CD8-positive, alpha-beta memory T cell (primary cell): Measurements from ENCODE around the gene SLC7A5. TPM values are rescaled to one million over a fixed set of nuclear protein-coding genes. Genes with fewer than 3 reads are reported as not detected.
A peak's percentile ranks its signal among the peaks of the same experiment; 100 is the strongest.
"Not testable (repeated sequence)": the region's sequence is repeated elsewhere in the genome, so short reads cannot be mapped to it uniquely, and the experiment has no call there.

ENCODE experiments used
- CTCF ChIA-PET: fragments of 350-600 bp; sonication (Branson Sonifier 250); formaldehyde crosslinking; loops from one replicate; lab custom pipeline; 2021; ENCODE audit warnings: antibody characterized with exemption; lab: Charles Lee
- POLR2A ChIA-PET: fragments of 350-600 bp; sonication (Branson Sonifier 250); formaldehyde crosslinking; loops from one replicate; lab custom pipeline; 2021; ENCODE audit warnings: antibody characterized with exemption; lab: Charles Lee
- DNase-seq, 5 donors: peaks; one replicate each; pipeline versions ENCODE4 v3.0.0 to v3.0.0-alpha.2; 2020 to 2022; ENCODE audit warnings: mixed read lengths in 1 of 5
- H3K27ac ChIP-seq: one replicate; pipeline ENCODE4 v1.7.0; 2013; ENCODE audit warnings: low read depth, mild to moderate bottlenecking, low read length, moderate library complexity
- H3K27me3 ChIP-seq: 2 replicates; pipeline ENCODE4 v1.7.0; 2013; ENCODE audit warnings: low read length, mild to moderate bottlenecking; ENCODE audit not compliant: insufficient read depth, poor library complexity, severe bottlenecking
- H3K36me3 ChIP-seq: 2 replicates; pipeline ENCODE4 v1.7.0; 2013; ENCODE audit warnings: mild to moderate bottlenecking, low read length, moderate library complexity; ENCODE audit not compliant: insufficient read depth
- H3K4me1 ChIP-seq: 2 replicates; pipeline ENCODE4 v1.7.0; 2013; ENCODE audit warnings: mild to moderate bottlenecking, low read length, moderate library complexity; ENCODE audit not compliant: insufficient read depth
- H3K4me3 ChIP-seq: 2 replicates; pipeline ENCODE4 v1.7.0; 2013; ENCODE audit warnings: mild to moderate bottlenecking, low read length
- H3K9me3 ChIP-seq: 2 replicates; pipeline ENCODE4 v1.7.0; 2013; ENCODE audit warnings: mild to moderate bottlenecking, low read length
- H3K27ac Mint-ChIP-seq, 8 donors: one replicate each; pipeline ENCODE4 v1.8.0; 2020 to 2021; ENCODE audit warnings: mixed read lengths in 8 of 8, mild to moderate bottlenecking in 6 of 8, inconsistent platforms in 3 of 8, moderate library complexity in 3 of 8
- H3K27me3 Mint-ChIP-seq, 2 donors: one replicate each; pipeline ENCODE4 v1.8.0; 2020 to 2021; ENCODE audit warnings: mixed read lengths in 2 of 2, mild to moderate bottlenecking in 1 of 2, moderate library complexity in 1 of 2
- H3K36me3 Mint-ChIP-seq, 3 donors: one replicate each; pipeline ENCODE4 v1.8.0; 2020 to 2021; ENCODE audit warnings: mixed read lengths in 3 of 3, inconsistent platforms in 1 of 3, mild to moderate bottlenecking in 1 of 3
- H3K4me1 Mint-ChIP-seq, 3 donors: one replicate each; pipeline ENCODE4 v1.8.0; 2020 to 2021; ENCODE audit warnings: mixed read lengths in 3 of 3, inconsistent platforms in 1 of 3, mild to moderate bottlenecking in 1 of 3
- H3K4me3 Mint-ChIP-seq, 7 donors: one replicate each; pipeline ENCODE4 v1.8.0; 2020 to 2021; ENCODE audit warnings: mixed read lengths in 7 of 7, mild to moderate bottlenecking in 6 of 7, moderate library complexity in 4 of 7, inconsistent platforms in 2 of 7
- H3K9me3 Mint-ChIP-seq, 5 donors: one replicate each; pipeline ENCODE4 v1.8.0; 2020 to 2022; ENCODE audit warnings: mixed read lengths in 5 of 5, mild to moderate bottlenecking in 3 of 5, moderate library complexity in 2 of 5, inconsistent platforms in 1 of 5
- polyA plus RNA-seq: library from polyadenylated mRNA; unstranded; fragments of 300-500 nt; fragmentation: Illumina TruSeq; gene quantifications from one replicate; pipeline ENCODE4 v1.2.3, GENCODE V29; 2021
- total RNA-seq, 2 experiments: library from RNA; stranded (reverse); gene quantifications; one replicate each; pipeline ENCODE4 v1.2.3, GENCODE V29; 2021

Gene SLC7A5
- total and polyA plus RNA-seq, 3 experiments from 2014 or later, result 20.7 to 383 (median 366) TPM

GRCh38 chr16:87909203-87909935 lies 40.1 kb upstream of the SLC7A5 start:
- H3K4me1 ChIP-seq, POLR2A ChIA-PET, H3K4me1 Mint-ChIP-seq, H3K4me3 ChIP-seq, H3K27me3 Mint-ChIP-seq, H3K27me3 ChIP-seq, H3K36me3 ChIP-seq, H3K27ac ChIP-seq, H3K9me3 Mint-ChIP-seq, H3K36me3 Mint-ChIP-seq, H3K9me3 ChIP-seq: not testable (repeated sequence)
- DNase-seq, result peak; percentile 57 to 80 (median 69)
- Mint-ChIP-seq H3K27ac (peak overlapping the region in 3 of 8 donors; percentile 65 to 85 (median 72)), H3K4me3 (peak overlapping the region in 1 of 7 donors; percentile 8)
- CTCF ChIA-PET, result interaction anchor here (0.7 to 10.1 kb wide), 12 partner anchors 8 to 141 kb away, joined by 3 to 68 read pairs (median 5); no protein-coding TSS in a partner anchor

DNA sequence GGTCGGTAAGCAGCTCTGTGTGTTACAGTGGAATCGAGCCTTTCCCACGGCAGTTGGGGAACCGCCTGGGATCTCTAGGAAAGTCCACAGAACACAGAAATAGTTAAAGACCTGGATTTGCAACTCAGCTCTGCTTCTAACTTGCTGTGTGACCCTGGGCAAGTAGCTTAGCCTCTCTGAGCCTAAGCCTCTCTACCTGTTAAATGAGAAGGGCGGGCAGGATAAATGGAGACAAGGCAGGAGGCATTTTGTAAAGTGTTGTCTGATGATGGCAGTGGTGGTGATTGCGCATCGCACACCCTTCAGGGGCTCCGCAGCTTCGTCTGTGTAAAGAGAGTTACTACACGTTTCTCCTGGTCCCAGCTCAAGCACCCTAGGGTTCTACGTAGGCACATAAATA lies 38.8 kb upstream of the SLC7A5 start:
- not testable (repeated sequence) for H3K4me3 ChIP-seq, H3K4me1 Mint-ChIP-seq, H3K9me3 Mint-ChIP-seq, DNase-seq, H3K27ac ChIP-seq, H3K36me3 ChIP-seq, H3K4me1 ChIP-seq, H3K27me3 Mint-ChIP-seq, H3K27me3 ChIP-seq, H3K27ac Mint-ChIP-seq, H3K9me3 ChIP-seq, H3K36me3 Mint-ChIP-seq, H3K4me3 Mint-ChIP-seq
- ChIA-PET POLR2A (interaction anchor here (0.7 kb wide), 1 partner anchor 11 kb away, joined by 5 read pairs; no protein-coding TSS in a partner anchor), CTCF (interaction anchor here (0.9 to 10.1 kb wide), 8 partner anchors 11 to 138 kb away, joined by 3 to 68 read pairs (median 4); no protein-coding TSS in a partner anchor)

GRCh38 chr16:87905521-87905920 lies 36.2 kb upstream of the SLC7A5 start:
- H3K4me1 ChIP-seq, H3K4me3 ChIP-seq, H3K27ac ChIP-seq, POLR2A ChIA-PET, H3K9me3 ChIP-seq, H3K36me3 ChIP-seq, H3K4me3 Mint-ChIP-seq, H3K27me3 ChIP-seq, H3K4me1 Mint-ChIP-seq, H3K9me3 Mint-ChIP-seq, DNase-seq, H3K27ac Mint-ChIP-seq, H3K36me3 Mint-ChIP-seq, H3K27me3 Mint-ChIP-seq: not testable (repeated sequence)
- CTCF ChIA-PET, result interaction anchor here (0.8 to 10.1 kb wide), 4 partner anchors 10 to 125 kb away, joined by 3 to 68 read pairs (median 6); no protein-coding TSS in a partner anchor

GRCh38 chr16:87904963-87905362 lies 35.7 kb upstream of the SLC7A5 start:
- H3K9me3 Mint-ChIP-seq, H3K27me3 ChIP-seq, H3K4me3 ChIP-seq, H3K36me3 ChIP-seq, H3K4me1 ChIP-seq, H3K4me1 Mint-ChIP-seq, H3K4me3 Mint-ChIP-seq, POLR2A ChIA-PET, H3K9me3 ChIP-seq, H3K27me3 Mint-ChIP-seq, H3K36me3 Mint-ChIP-seq, H3K27ac ChIP-seq, DNase-seq: not testable (repeated sequence)
- CTCF ChIA-PET, result interaction anchor here (2.5 to 10.1 kb wide), 2 partner anchors 9 to 125 kb away, joined by 7 to 68 read pairs; no protein-coding TSS in a partner anchor
- H3K27ac Mint-ChIP-seq, result peak overlapping the region in 1 of 8 donors; percentile 26

DNA sequence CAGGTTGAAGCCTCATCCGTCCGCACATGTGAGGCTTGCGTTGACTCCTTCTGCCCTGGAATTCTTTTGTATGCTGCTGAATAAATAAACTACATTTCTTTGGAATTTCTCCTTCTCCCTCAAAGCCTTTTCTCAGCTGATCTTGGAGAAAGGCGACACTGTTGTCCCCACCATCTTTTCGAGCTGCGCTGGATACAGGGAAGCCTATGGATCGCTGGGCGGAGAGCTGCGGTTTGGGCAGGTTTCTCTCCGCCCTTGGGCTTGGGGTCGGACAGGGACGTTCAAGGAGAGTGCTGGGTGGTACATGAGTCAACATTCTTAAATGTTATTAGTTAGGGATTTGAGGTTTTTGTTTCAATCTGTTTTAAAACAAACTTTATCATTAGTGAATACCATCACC lies 31.2 kb upstream of the SLC7A5 start:
- H3K27ac Mint-ChIP-seq, H3K27ac ChIP-seq, H3K9me3 Mint-ChIP-seq, POLR2A ChIA-PET, H3K36me3 ChIP-seq, H3K4me3 Mint-ChIP-seq, H3K36me3 Mint-ChIP-seq, H3K27me3 ChIP-seq, H3K27me3 Mint-ChIP-seq, H3K9me3 ChIP-seq, DNase-seq, H3K4me3 ChIP-seq: not testable (repeated sequence)
- peaks cover 31% of the 10 kb centered on the region for H3K4me1 ChIP-seq
- CTCF ChIA-PET, result interaction anchor here (0.9 to 1.3 kb wide), 4 partner anchors 29 to 121 kb away, joined by 3 to 4 read pairs (median 3); partner anchors contain the start of gene BANP
- peaks cover 29 to 35% (median 29%) of the 10 kb centered on the region in 3 donors for H3K4me1 Mint-ChIP-seq

GRCh38 chr16:87897521-87898505 lies 28.5 kb upstream of the SLC7A5 start:
- Mint-ChIP-seq H3K36me3 (no peaks in the 10 kb centered on the region), H3K9me3 (no peaks in the 10 kb centered on the region), H3K4me1 (peaks cover 31 to 41% (median 33%) of the 10 kb centered on the region in 3 donors)

DNA sequence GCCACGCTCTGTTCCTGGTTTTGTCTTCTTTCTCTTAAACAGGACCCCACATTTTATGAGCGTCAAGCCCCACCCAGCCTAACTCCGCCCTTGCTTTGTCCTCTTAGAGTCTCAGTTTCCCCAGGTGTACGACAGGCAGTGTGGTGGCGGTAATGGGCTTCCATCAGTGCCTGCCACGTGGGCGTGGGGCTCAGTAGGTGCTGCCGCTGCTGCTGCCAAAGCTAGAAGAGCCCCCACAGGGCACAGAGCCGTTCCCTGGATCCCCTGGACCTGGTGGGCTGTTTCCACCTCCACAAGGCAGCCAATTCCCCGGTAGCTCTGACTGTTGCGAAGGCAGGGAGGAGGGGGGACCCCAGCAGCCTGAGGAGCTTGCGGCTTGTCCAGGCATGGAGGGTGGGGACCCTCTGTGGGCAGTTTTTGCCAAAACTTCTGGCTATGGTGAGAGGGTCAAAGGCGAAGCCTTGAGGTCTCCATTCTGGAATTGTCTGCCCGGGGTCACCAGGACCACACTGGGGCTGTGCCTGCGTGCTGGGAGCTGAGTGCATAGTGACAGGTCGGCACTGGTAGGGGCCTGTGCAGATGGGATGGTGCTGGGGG lies 27.7 kb upstream of the SLC7A5 start:
- not testable (repeated sequence) for H3K27ac ChIP-seq, H3K36me3 ChIP-seq, H3K36me3 Mint-ChIP-seq, H3K27me3 ChIP-seq, H3K27me3 Mint-ChIP-seq, DNase-seq, H3K9me3 Mint-ChIP-seq, H3K9me3 ChIP-seq
- peaks cover 31 to 41% (median 33%) of the 10 kb centered on the region in 3 donors for H3K4me1 Mint-ChIP-seq
- H3K4me1 ChIP-seq, result peaks cover 34% of the 10 kb centered on the region
- peak overlapping the region in 6 of 7 donors; percentile 58 to 80 (median 71) for H3K4me3 Mint-ChIP-seq
- ChIA-PET POLR2A (interaction anchor here (0.6 to 0.7 kb wide), 2 partner anchors 12 to 54 kb away, joined by 3 to 5 read pairs; partner anchors contain the start of gene BANP), CTCF (interaction anchor here (1.2 to 4.0 kb wide), 5 partner anchors 11 to 118 kb away, joined by 3 to 21 read pairs (median 4); no protein-coding TSS in a partner anchor)
- peak overlapping the region; percentile 28 for H3K4me3 ChIP-seq
- H3K27ac Mint-ChIP-seq, result peak overlapping the region; percentile 78 to 98 (median 90)

More at GRCh38 chr16:87897521-87898505, 28.5 kb upstream of the SLC7A5 start:
- peak in 4 of 5 donors; percentile 18 to 72 (median 30) for DNase-seq
- Histone ChIP-seq H3K4me1 (peaks cover 34% of the 10 kb centered on the region), H3K36me3 (no peaks in the 10 kb centered on the region), H3K4me3 (peak overlapping the region; percentile 28), H3K9me3 (no peaks in the 10 kb centered on the region), H3K27me3 (no peaks in the 10 kb centered on the region), H3K27ac (no peak overlapping the region)
- H3K4me3 Mint-ChIP-seq, result peak overlapping the region; percentile 5 to 80 (median 65)
- H3K27me3 Mint-ChIP-seq, result no peaks in the 10 kb centered on the region
- ChIA-PET CTCF (interaction anchor here (1.2 to 4.0 kb wide), 6 partner anchors 10 to 119 kb away, joined by 3 to 21 read pairs (median 4); no protein-coding TSS in a partner anchor), POLR2A (interaction anchor here (0.6 to 0.7 kb wide), 2 partner anchors 11 to 53 kb away, joined by 3 to 5 read pairs; partner anchors contain the start of gene BANP)
- peak overlapping the region; percentile 75 to 98 (median 90) for H3K27ac Mint-ChIP-seq
